GM12878 (cell line): ENCODE data around the gene ABCG1. TPM values are rescaled to one million over a fixed set of nuclear protein-coding genes. Genes with fewer than 3 reads are reported as not detected.

ENCODE experiments used
- ATAC-seq: fragments of 200-7000 bp; cut with Tn5 transposase; 3 replicates; pipeline ENCODE4 v1.9.1; 2020; ENCODE audit warnings: mild to moderate bottlenecking, moderate library complexity
- BruUV-seq: library from RNA; stranded (reverse); fragments of 400-500 nt; replicated peaks from 2 replicates; lab custom pipeline; 2021; lab: Mats Ljungman, UMichigan
- CTCF ChIA-PET: fragments of 300-600 bp; sonication (Branson Sonifier 250); formaldehyde crosslinking; extraction: SDS; loops from one replicate; lab custom pipeline; 2021; ENCODE audit warnings: inconsistent platforms; lab: Yijun Ruan, JAX
- POLR2A ChIA-PET: fragments of 350-600 bp; formaldehyde crosslinking; extraction: SDS; loops from one replicate; lab custom pipeline; 2021; ENCODE audit warnings: inconsistent platforms; lab: Charles Lee
- RAD21 ChIA-PET: fragments of 300-600 bp; sonication (Branson Sonifier 250); formaldehyde crosslinking; loops from one replicate; lab custom pipeline; 2023; ENCODE audit warnings: antibody characterized with exemption; ENCODE audit not compliant: unreplicated experiment; lab: Charles Lee
- SMC1A ChIA-PET: fragments of 300-600 bp; sonication (Branson Sonifier 250); formaldehyde crosslinking; loops from one replicate; lab custom pipeline; 2023; ENCODE audit not compliant: unreplicated experiment, uncharacterized antibody; lab: Charles Lee
- DNase-seq: peaks from one replicate; pipeline ENCODE4 v3.0.0-alpha.2; 2011; ENCODE audit warnings: low read depth, low spot score
- FAIRE-seq: peaks from 3 replicates; lab custom pipeline; 2011; peaks lifted over from hg19 to GRCh38; lab: Jason Lieb, UNC
- H2AFZ ChIP-seq: 2 replicates; pipeline ENCODE4 v1.6.0; 2011; ENCODE audit warnings: low read depth, low read length, control low read depth; ENCODE audit not compliant: control insufficient read depth
- H3K27ac ChIP-seq: 2 replicates; pipeline ENCODE4 v1.5.1; 2011; ENCODE audit warnings: control low read depth; ENCODE audit not compliant: control insufficient read depth, insufficient read depth
- H3K27me3 ChIP-seq, 2 experiments: replicated peaks in 1 of 2; 2 replicates each; pipeline versions ENCODE4 v1.6.0 to v1.6.1; 2011; ENCODE audit warnings: low read length in 1 of 2; ENCODE audit not compliant: control insufficient read depth in 2 of 2, insufficient read depth in 2 of 2
- H3K36me3 ChIP-seq, 2 experiments: 2 replicates each; pipeline ENCODE4 v1.5.1; 2011; ENCODE audit warnings: low read length in 1 of 2; ENCODE audit not compliant: control insufficient read depth in 2 of 2, insufficient read depth in 2 of 2
- H3K4me1 ChIP-seq: 2 replicates; pipeline ENCODE4 v1.6.1; 2011; ENCODE audit warnings: mild to moderate bottlenecking, low read length, moderate library complexity, mixed read lengths; ENCODE audit not compliant: control insufficient read depth, insufficient read depth
- H3K4me2 ChIP-seq: 2 replicates; pipeline ENCODE4 v1.6.0; 2011; ENCODE audit warnings: control low read depth; ENCODE audit not compliant: control insufficient read depth, insufficient read depth
- H3K4me3 ChIP-seq: fragments of 200-600 bp; sonication (generic); 2 replicates; pipeline ENCODE4 v1.5.1; 2016
- H3K79me2 ChIP-seq: 2 replicates; pipeline ENCODE4 v1.6.0; 2011; ENCODE audit warnings: low read length; ENCODE audit not compliant: control insufficient read depth, insufficient read depth
- H3K9ac ChIP-seq: 2 replicates; pipeline ENCODE4 v1.8.0; 2011; ENCODE audit warnings: low read length, control low read depth, mixed read lengths; ENCODE audit not compliant: control insufficient read depth, insufficient read depth
- H3K9me3 ChIP-seq: replicated peaks from 3 replicates; pipeline ENCODE4 v1.5.1; 2011; ENCODE audit warnings: mild to moderate bottlenecking, low read length; ENCODE audit not compliant: control insufficient read depth, insufficient read depth
- H4K20me1 ChIP-seq: 2 replicates; pipeline ENCODE4 v1.6.0; 2011; ENCODE audit not compliant: control insufficient read depth, insufficient read depth
- ATF2 ChIP-seq: IDR thresholded peaks from 2 replicates; pipeline ENCODE4 v1.6.1; 2012; ENCODE audit warnings: low read length, inconsistent platforms
- E2F4 ChIP-seq: IDR thresholded peaks from 2 replicates; pipeline ENCODE4 v1.6.1; 2012; ENCODE audit warnings: low read depth, low read length, improper control_type of control experiment
- GATAD2B ChIP-seq: fragments of 450-650 bp; conservative IDR thresholded peaks from 2 replicates; pipeline ENCODE4 v1.6.1; 2017; ENCODE audit warnings: low read depth, mild to moderate bottlenecking, moderate library complexity
- IKZF1 ChIP-seq: fragments of 450-650 bp; conservative IDR thresholded peaks from 2 replicates; pipeline ENCODE4 v1.6.1; 2017; ENCODE audit warnings: antibody characterized with exemption, mild to moderate bottlenecking
- MAX ChIP-seq: IDR thresholded peaks from 2 replicates; pipeline ENCODE4 v1.6.1; 2012; ENCODE audit warnings: low read depth, low read length, improper control_type of control experiment
- MYC ChIP-seq: IDR thresholded peaks from 2 replicates; pipeline ENCODE4 v1.6.1; 2011; ENCODE audit warnings: mild to moderate bottlenecking, low read length, moderate library complexity, inconsistent platforms; ENCODE audit not compliant: insufficient read depth, insufficient replicate concordance, insufficient read length, severe bottlenecking
- NFYB ChIP-seq: IDR thresholded peaks from 2 replicates; pipeline ENCODE4 v1.6.1; 2011; ENCODE audit warnings: low read depth, mild to moderate bottlenecking, low read length, improper control_type of control experiment, moderate library complexity; ENCODE audit not compliant: insufficient read depth
- NR2F1 ChIP-seq: fragments of 450-650 bp; conservative IDR thresholded peaks from 2 replicates; pipeline ENCODE4 v1.6.1; 2017; ENCODE audit warnings: mild to moderate bottlenecking
- RELA ChIP-seq: fragments of 450-650 bp; IDR thresholded peaks from 2 replicates; pipeline ENCODE4 v1.8.0; 2014; ENCODE audit warnings: borderline replicate concordance; ENCODE audit not compliant: partially characterized antibody
- SMC3 ChIP-seq: IDR thresholded peaks from 2 replicates; pipeline ENCODE4 v1.6.1; 2011; ENCODE audit warnings: low read length, improper control_type of control experiment, borderline replicate concordance
- SP1 ChIP-seq: IDR thresholded peaks from one replicate; pipeline ENCODE4 v1.6.1; 2011; ENCODE audit warnings: low read depth, low read length
- SREBF1 ChIP-seq: IDR thresholded peaks from 2 replicates; pipeline ENCODE4 v1.6.1; 2012; ENCODE audit warnings: mild to moderate bottlenecking, low read length
- TCF3 ChIP-seq: IDR thresholded peaks from 2 replicates; pipeline ENCODE4 v1.6.1; 2012; ENCODE audit warnings: low read depth, mild to moderate bottlenecking, low read length, borderline replicate concordance; ENCODE audit not compliant: insufficient read depth
- WRNIP1 ChIP-seq: IDR thresholded peaks from 2 replicates; pipeline ENCODE4 v1.6.1; 2011; ENCODE audit warnings: low read depth, low read length, improper control_type of control experiment, borderline replicate concordance
- WGBS: methylation state at CpG from one replicate; pipeline ENCODE4 v1.1.6; 2016; ENCODE audit warnings: low lambda C conversion rate; ENCODE audit not compliant: insufficient replicate concordance, insufficient coverage; ENCODE audit errors: missing lambda C conversion rate; 5-methylcytosine and 5-hydroxymethylcytosine counted together
- in situ Hi-C: fragments of 300-500 bp; cut with MboI; formaldehyde crosslinking; loops from 9 replicates; pipeline ENCODE4 v1.14.3; 2018; ENCODE audit warnings: mixed read lengths
- intact Hi-C: fragments of 100-400 bp; cut with micrococcal nuclease; formaldehyde crosslinking; loops from one replicate; pipeline ENCODE4 v1.14.2; 2022; ENCODE audit not compliant: unreplicated experiment
- polyA plus RNA-seq, 11 experiments: library from polyadenylated mRNA; depleted of rRNA in 4 of 11; unstranded in 6 of 11; stranded (reverse) in 5 of 11; fragments of >200 nt; fragmentation: Nextera tagmentation in 4 of 11; fragmentation: Illumina TruSeq in 1 of 11; extraction: Ambion mirVana in 4 of 11; extraction: Trizol in 1 of 11; gene quantifications; 1 replicate in 1 of 11; 2 replicates in 10 of 11; pipeline versions ENCODE4 v1.2.1 to v1.2.3, GENCODE V29; 2011 to 2016; ENCODE audit warnings: inconsistent platforms in 2 of 11, missing spikeins in 2 of 11, low read depth in 1 of 11
- total RNA-seq, 4 experiments: library from RNA; depleted of rRNA in 3 of 4; stranded (reverse); fragments of >200 nt in 3 of 4; fragmentation: Illumina TruSeq in 1 of 4; extraction: Trizol in 1 of 4; gene quantifications; 2 replicates each; pipeline versions ENCODE4 v1.2.1 to v1.2.3, GENCODE V29; 2013 to 2021

The ABCG1 gene
- total and polyA plus RNA-seq, 10 of the 15 experiments (the other 5 are each of a cell fraction or from before 2014, with no cell fraction given) = 0.59 to 19.3 (median 5.7) TPM

GRCh38 chr21:42317826-42318746, 99.1 kb downstream of the ABCG1 start:
- no peak for FAIRE-seq
- SMC1A ChIA-PET = interaction anchor here (0.7 kb wide), 2 partner anchors 59 to 86 kb away, joined by 3 to 4 read pairs; partner anchors contain the start of gene UBASH3A
- BruUV-seq = no TSS peak
- H2AFZ ChIP-seq = no peak overlapping the region
- in situ Hi-C loops (no loop called here), intact Hi-C loops (no loop called here)
- no peaks in the 10 kb centered on the region for H3K27me3 ChIP-seq
- no peak overlapping the region for H3K27ac ChIP-seq
- POLR2A ChIA-PET = no interaction called here
- H3K9me3 ChIP-seq = no peaks in the 10 kb centered on the region
- peaks cover 3% of the 10 kb centered on the region for H3K4me1 ChIP-seq
- CTCF ChIA-PET = interaction anchor here (1.4 to 1.5 kb wide), 2 partner anchors 7 to 59 kb away, joined by 3 to 6 read pairs; no protein-coding TSS in a partner anchor
- H3K9ac ChIP-seq = no peak overlapping the region
- TF ChIP-seq ATF2 (no peak), RELA (no peak), WRNIP1 (no peak), TCF3 (no peak), NR2F1 (no peak), NFYB (no peak), MYC (no peak), SP1 (no peak), GATAD2B (no peak), E2F4 (no peak), IKZF1 (no peak), MAX (no peak), SREBF1 (no peak), SMC3 (no peak)
- no peak for ATAC-seq
- RAD21 ChIA-PET = no interaction called here
- H3K4me2 ChIP-seq = no peak overlapping the region
- no peak overlapping the region for H3K4me3 ChIP-seq
- WGBS = 69% methylated on average over 18 of the region's 20 CpGs
- no peaks in the 10 kb centered on the region for H3K79me2 ChIP-seq
- H4K20me1 ChIP-seq = no peaks in the 10 kb centered on the region
- no peaks in the 10 kb centered on the region for H3K36me3 ChIP-seq
- no peak for DNase-seq
